ENCODE data around the gene GIMAP7.

Gene GIMAP7

DNA sequence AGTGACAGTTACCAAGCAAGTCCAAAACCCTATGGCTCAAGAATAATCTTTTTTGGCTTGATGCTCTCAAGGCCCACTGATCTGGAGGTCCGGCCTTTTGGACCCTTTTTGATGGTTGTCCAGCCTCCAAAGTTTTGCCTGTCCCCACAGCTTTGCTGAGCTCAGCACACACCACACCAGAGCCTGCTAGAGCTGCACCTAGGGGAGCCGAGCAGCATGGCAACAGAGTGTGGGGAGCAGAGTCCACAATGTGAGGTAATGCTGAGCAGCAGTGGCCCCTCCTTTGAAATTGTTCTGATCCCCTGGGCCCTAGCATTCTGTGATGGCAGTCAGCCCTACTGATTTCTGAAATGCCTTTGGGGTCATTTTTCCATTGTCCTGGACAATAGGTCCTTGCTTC lies 9.3 kb downstream of the GIMAP7 start:
- TF ChIP-seq, protein P1, sequence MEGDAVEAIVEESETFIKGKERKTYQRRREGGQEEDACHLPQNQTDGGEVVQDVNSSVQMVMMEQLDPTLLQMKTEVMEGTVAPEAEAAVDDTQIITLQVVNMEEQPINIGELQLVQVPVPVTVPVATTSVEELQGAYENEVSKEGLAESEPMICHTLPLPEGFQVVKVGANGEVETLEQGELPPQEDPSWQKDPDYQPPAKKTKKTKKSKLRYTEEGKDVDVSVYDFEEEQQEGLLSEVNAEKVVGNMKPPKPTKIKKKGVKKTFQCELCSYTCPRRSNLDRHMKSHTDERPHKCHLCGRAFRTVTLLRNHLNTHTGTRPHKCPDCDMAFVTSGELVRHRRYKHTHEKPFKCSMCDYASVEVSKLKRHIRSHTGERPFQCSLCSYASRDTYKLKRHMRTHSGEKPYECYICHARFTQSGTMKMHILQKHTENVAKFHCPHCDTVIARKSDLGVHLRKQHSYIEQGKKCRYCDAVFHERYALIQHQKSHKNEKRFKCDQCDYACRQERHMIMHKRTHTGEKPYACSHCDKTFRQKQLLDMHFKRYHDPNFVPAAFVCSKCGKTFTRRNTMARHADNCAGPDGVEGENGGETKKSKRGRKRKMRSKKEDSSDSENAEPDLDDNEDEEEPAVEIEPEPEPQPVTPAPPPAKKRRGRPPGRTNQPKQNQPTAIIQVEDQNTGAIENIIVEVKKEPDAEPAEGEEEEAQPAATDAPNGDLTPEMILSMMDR (IDR thresholded peaks at IDR 0.05; ENCODE audit: control insufficient read depth, extremely low read depth, insufficient read depth): no peak
- H3K4me3 ChIP-seq (ENCODE audit: low read depth, low read length): no peak overlapping the region

DNA sequence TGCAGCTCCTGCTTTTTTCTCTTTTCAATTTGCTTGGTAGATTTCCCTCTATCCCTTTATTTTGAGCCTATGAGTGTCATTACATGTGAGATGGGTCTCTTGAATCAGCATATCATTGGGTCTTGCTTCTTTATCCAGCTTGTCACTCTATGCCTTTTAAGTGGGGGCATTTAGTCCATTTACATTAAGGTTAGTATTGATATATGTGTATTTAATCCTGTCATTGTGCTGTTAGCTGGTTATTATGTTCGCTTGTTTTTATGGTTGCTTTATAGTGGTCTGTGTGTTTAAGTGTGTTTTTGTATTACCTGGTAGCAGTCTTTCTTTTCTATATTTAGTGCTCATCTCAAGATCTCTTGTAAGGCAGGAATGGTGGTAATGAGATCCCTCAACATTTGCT lies 17.0 kb downstream of the GIMAP7 start:
- no peak for DNase-seq (ENCODE audit: low read depth)
- no peak overlapping the region for H3K4me3 ChIP-seq (ENCODE audit: low read depth, low read length)
- TF ChIP-seq, protein P1 (IDR thresholded peaks at IDR 0.05; ENCODE audit: control insufficient read depth, extremely low read depth, insufficient read depth): no peak

More for the DNA sequence above, 9.3 kb downstream of the GIMAP7 start:
- DNase-seq (ENCODE audit: low read depth): no peak

DNA sequence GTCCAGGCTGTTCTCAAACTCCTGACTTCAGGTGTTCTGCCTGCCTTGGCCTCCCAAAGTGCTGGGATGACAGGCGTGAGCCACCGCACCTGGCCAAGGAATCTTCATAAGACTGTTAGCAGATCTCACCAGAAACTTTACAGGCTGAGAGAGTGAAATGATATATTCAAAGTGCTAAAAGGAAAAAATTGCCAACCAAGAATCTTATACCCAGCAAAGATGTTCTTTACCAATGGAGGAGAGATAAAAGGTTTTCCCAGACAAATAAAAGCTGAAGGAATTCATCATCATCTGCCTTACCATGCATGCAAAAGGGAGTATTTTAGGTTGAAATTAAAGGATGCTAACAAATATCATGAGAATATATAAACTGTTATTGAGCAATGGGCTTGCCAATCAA lies 23.6 kb downstream of the GIMAP7 start:
- TF ChIP-seq, protein P1 (IDR thresholded peaks at IDR 0.05; ENCODE audit: control insufficient read depth, extremely low read depth, insufficient read depth): no peak
- no peak overlapping the region for H3K4me3 ChIP-seq (ENCODE audit: low read depth, low read length)
- DNase-seq (ENCODE audit: low read depth): no peak

- TF ChIP-seq, protein P1 (IDR thresholded peaks at IDR 0.05; ENCODE audit: control insufficient read depth, extremely low read depth, insufficient read depth): no peak
- no peak overlapping the region for H3K4me3 ChIP-seq (ENCODE audit: low read depth, low read length)
- no peak for DNase-seq (ENCODE audit: low read depth)
Observed at GRCh38 chr7:150553163-150553562, 38.5 kb downstream of the GIMAP7 start.

DNA sequence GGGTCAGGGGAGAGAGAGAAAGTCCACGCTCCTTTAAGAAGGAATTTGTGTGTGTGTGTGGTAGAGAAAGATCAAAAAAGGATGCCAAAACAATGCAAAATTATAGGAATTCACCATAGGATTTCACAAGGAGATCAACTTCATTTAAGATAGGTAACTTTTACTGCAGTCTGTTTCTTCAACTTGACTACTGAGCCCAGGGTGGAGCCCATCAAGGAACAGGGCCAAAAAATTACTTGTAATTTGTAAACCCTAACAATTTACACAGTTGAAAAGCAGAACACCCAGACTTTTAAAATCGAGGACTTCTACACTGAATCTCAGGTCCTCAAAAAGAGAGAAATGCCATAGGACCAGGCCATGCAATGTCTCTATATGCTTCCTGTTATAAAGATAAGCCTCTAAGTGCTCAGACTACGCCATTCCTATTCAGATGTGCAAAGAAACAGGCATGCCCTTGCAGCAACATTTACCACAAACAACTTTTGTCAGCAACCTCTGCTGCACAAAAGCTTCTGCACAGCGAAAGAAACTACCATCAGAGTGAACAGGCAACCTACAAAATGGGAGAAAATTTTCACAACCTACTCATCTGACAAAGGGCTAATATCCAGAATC lies 42.0 kb downstream of the GIMAP7 start:
- no peak for DNase-seq (ENCODE audit: low read depth)
- TF ChIP-seq, protein P1 (IDR thresholded peaks at IDR 0.05; ENCODE audit: control insufficient read depth, extremely low read depth, insufficient read depth): no peak
- no peak overlapping the region for H3K4me3 ChIP-seq (ENCODE audit: low read depth, low read length)

- no peak for DNase-seq (ENCODE audit: low read depth)
- no peak overlapping the region for H3K4me3 ChIP-seq (ENCODE audit: low read depth, low read length)
- TF ChIP-seq, protein P1 (IDR thresholded peaks at IDR 0.05; ENCODE audit: control insufficient read depth, extremely low read depth, insufficient read depth): no peak
Observed at GRCh38 chr7:150560486-150560885, 45.8 kb downstream of the GIMAP7 start.

- no peak overlapping the region for H3K4me3 ChIP-seq (ENCODE audit: low read depth, low read length)
- DNase-seq (ENCODE audit: low read depth): no peak
- TF ChIP-seq, protein P1 (IDR thresholded peaks at IDR 0.05; ENCODE audit: control insufficient read depth, extremely low read depth, insufficient read depth): no peak
Observed at GRCh38 chr7:150562919-150563318, 48.2 kb downstream of the GIMAP7 start.
